Spinal cord (tissue), 10 donors: Measurements from ENCODE around the gene ASIP. TPM values are rescaled to one million over a fixed set of nuclear protein-coding genes. Genes with fewer than 3 reads are reported as not detected.
"Not testable (repeated sequence)": the region's sequence is repeated elsewhere in the genome, so short reads cannot be mapped to it uniquely, and the experiment has no call there.

Experiments
- DNase-seq, 6 donors: peaks; one replicate each; pipeline versions ENCODE4 v3.0.0 to v3.0.0-alpha.2; 2013 to 2015; ENCODE audit warnings: low spot score in 6 of 6, low read depth in 4 of 6
- H3K27ac ChIP-seq: one replicate; pipeline ENCODE4 v1.5.1; 2013; ENCODE audit warnings: low read depth, low read length, control low read depth
- H3K27me3 ChIP-seq: one replicate; pipeline ENCODE4 v1.6.1; 2013; ENCODE audit warnings: low read length; ENCODE audit not compliant: control insufficient read depth, insufficient read depth
- H3K36me3 ChIP-seq: one replicate; pipeline ENCODE4 v1.6.1; 2013; ENCODE audit warnings: low read length; ENCODE audit not compliant: control insufficient read depth, insufficient read depth
- H3K4me1 ChIP-seq: one replicate; pipeline ENCODE4 v1.6.1; 2013; ENCODE audit warnings: low read length; ENCODE audit not compliant: control insufficient read depth, insufficient read depth
- H3K4me3 ChIP-seq: one replicate; pipeline ENCODE4 v1.5.1; 2013; ENCODE audit warnings: low read depth, low read length, control low read depth
- H3K9me3 ChIP-seq: one replicate; pipeline ENCODE4 v1.6.1; 2013; ENCODE audit warnings: low read length; ENCODE audit not compliant: control insufficient read depth, insufficient read depth
- WGBS: methylation state at CpG from one replicate; pipeline ENCODE4 v1.1.5; 2013; ENCODE audit warnings: missing lambda C conversion rate; ENCODE audit not compliant: insufficient coverage; 5-methylcytosine and 5-hydroxymethylcytosine counted together
- polyA plus RNA-seq, 2 donors: library from polyadenylated mRNA; unstranded; fragments of 120-200 nt; gene quantifications; one replicate each; pipeline ENCODE4 v1.2.1, GENCODE V29; 2013; ENCODE audit not compliant: insufficient read length in 2 of 2
- total RNA-seq, 2 donors: library from RNA; depleted of rRNA in 1 of 2; stranded (reverse); fragments of 120-200 nt in 1 of 2; fragments of >200 nt in 1 of 2; gene quantifications; one replicate each; pipeline versions ENCODE4 v1.2.3 to v1.2.4, GENCODE V29; 2013 to 2014
- donor health status: healthy.

The ASIP gene
- total and polyA plus RNA-seq, 4 donors: 0.99 to 3.5 (median 1.6) TPM; not detected in 1

- WGBS: 97% methylated on average over 2 of the region's 2 CpGs
- no peaks in the 10 kb centered on the region for H3K36me3 ChIP-seq
- no peak for DNase-seq
- H3K27ac ChIP-seq: no peak overlapping the region
- H3K4me1 ChIP-seq: no peaks in the 10 kb centered on the region
- no peak overlapping the region for H3K4me3 ChIP-seq
- H3K9me3 ChIP-seq: peaks cover 2% of the 10 kb centered on the region
- no peaks in the 10 kb centered on the region for H3K27me3 ChIP-seq
Observed at GRCh38 chr20:34213213-34213612, 28.0 kb upstream of the ASIP start.

GRCh38 chr20:34215711-34216381 is 25.4 kb upstream of the ASIP start:
- H3K4me1 ChIP-seq: no peaks in the 10 kb centered on the region
- peaks cover 2% of the 10 kb centered on the region for H3K9me3 ChIP-seq
- H3K27ac ChIP-seq: peak overlapping the region; percentile 58
- H3K36me3 ChIP-seq: no peaks in the 10 kb centered on the region
- WGBS: under 1% methylated on average over 46 of the region's 49 CpGs
- H3K4me3 ChIP-seq: peak overlapping the region; percentile 53
- peak in 5 of 6 donors; percentile 19 to 82 (median 47) for DNase-seq
- no peaks in the 10 kb centered on the region for H3K27me3 ChIP-seq

- no peak for DNase-seq
- H3K9me3 ChIP-seq: peaks cover 2% of the 10 kb centered on the region
- no CpG with 5 or more reads among the region's 2 CpGs for WGBS
- H3K27me3 ChIP-seq: no peaks in the 10 kb centered on the region
- no peaks in the 10 kb centered on the region for H3K36me3 ChIP-seq
- H3K4me3 ChIP-seq: peak overlapping the region; percentile 53
- H3K4me1 ChIP-seq: no peaks in the 10 kb centered on the region
- no peak overlapping the region for H3K27ac ChIP-seq
Observed at GRCh38 chr20:34216382-34216742, 24.9 kb upstream of the ASIP start.

GRCh38 chr20:34220561-34220960 is 20.7 kb upstream of the ASIP start:
- WGBS: 33% methylated on average over 1 of the region's 5 CpGs
- peak in 1 of 6 donors; percentile 4 for DNase-seq
- H3K27me3 ChIP-seq: no peaks in the 10 kb centered on the region

GRCh38 chr20:34222208-34222607 is 19.0 kb upstream of the ASIP start:
- H3K36me3 ChIP-seq: no peaks in the 10 kb centered on the region
- WGBS: 90% methylated on average over 2 of the region's 3 CpGs
- no peak overlapping the region for H3K27ac ChIP-seq
- H3K4me1 ChIP-seq: no peaks in the 10 kb centered on the region
- H3K9me3 ChIP-seq: no peaks in the 10 kb centered on the region
- DNase-seq: no peak
- H3K4me3 ChIP-seq: no peak overlapping the region
- no peaks in the 10 kb centered on the region for H3K27me3 ChIP-seq

More at GRCh38 chr20:34220561-34220960, 20.7 kb upstream of the ASIP start:
- H3K4me3 ChIP-seq: no peak overlapping the region
- no peak overlapping the region for H3K27ac ChIP-seq
- no peaks in the 10 kb centered on the region for H3K9me3 ChIP-seq
- no peaks in the 10 kb centered on the region for H3K4me1 ChIP-seq
- no peaks in the 10 kb centered on the region for H3K36me3 ChIP-seq

- not testable (repeated sequence) for H3K4me1 ChIP-seq, H3K27ac ChIP-seq, H3K9me3 ChIP-seq, H3K27me3 ChIP-seq, DNase-seq, H3K36me3 ChIP-seq, H3K4me3 ChIP-seq
- no CpG with 5 or more reads among the region's 2 CpGs for WGBS
Observed at GRCh38 chr20:34224251-34224650, 17.0 kb upstream of the ASIP start.

- H3K9me3 ChIP-seq: no peaks in the 10 kb centered on the region
- no peak for DNase-seq
- H3K4me3 ChIP-seq: no peak overlapping the region
- H3K27ac ChIP-seq: no peak overlapping the region
- no peaks in the 10 kb centered on the region for H3K27me3 ChIP-seq
- no peaks in the 10 kb centered on the region for H3K36me3 ChIP-seq
- no peaks in the 10 kb centered on the region for H3K4me1 ChIP-seq
Observed at GRCh38 chr20:34231634-34232033, 9.6 kb upstream of the ASIP start.

- WGBS: 92% methylated on average over 2 of the region's 3 CpGs
- DNase-seq: no peak
Observed at GRCh38 chr20:34232494-34233087, 8.6 kb upstream of the ASIP start.

GRCh38 chr20:34233687-34234086 is 7.5 kb upstream of the ASIP start:
- H3K4me3 ChIP-seq: no peak overlapping the region
- no peaks in the 10 kb centered on the region for H3K27me3 ChIP-seq
- no peaks in the 10 kb centered on the region for H3K36me3 ChIP-seq
- no peak overlapping the region for H3K27ac ChIP-seq
- H3K4me1 ChIP-seq: no peaks in the 10 kb centered on the region
- H3K9me3 ChIP-seq: no peaks in the 10 kb centered on the region
- DNase-seq: no peak

More at GRCh38 chr20:34232494-34233087, 8.6 kb upstream of the ASIP start:
- no peak overlapping the region for H3K4me3 ChIP-seq
- H3K9me3 ChIP-seq: no peaks in the 10 kb centered on the region
- H3K27me3 ChIP-seq: no peaks in the 10 kb centered on the region
- H3K4me1 ChIP-seq: no peaks in the 10 kb centered on the region
- H3K36me3 ChIP-seq: no peaks in the 10 kb centered on the region
- H3K27ac ChIP-seq: no peak overlapping the region

GRCh38 chr20:34235875-34236274 is 5.3 kb upstream of the ASIP start:
- WGBS: 91% methylated on average over 1 of the region's 2 CpGs
- no peaks in the 10 kb centered on the region for H3K27me3 ChIP-seq
- DNase-seq: no peak
- H3K4me1 ChIP-seq: no peaks in the 10 kb centered on the region
- no peaks in the 10 kb centered on the region for H3K36me3 ChIP-seq
- no peak overlapping the region for H3K27ac ChIP-seq
- no peak overlapping the region for H3K4me3 ChIP-seq
- H3K9me3 ChIP-seq: no peaks in the 10 kb centered on the region
